GM19395 (cell line): ENCODE data around the gene DAND5.
A peak's percentile ranks its signal among the peaks of the same experiment; 100 is the strongest.

ENCODE experiments used
- ATAC-seq: cut with Tn5 transposase; IDR thresholded peaks from one replicate; pipeline ENCODE4 v1.9.1; 2021; ENCODE audit warnings: mild to moderate bottlenecking, moderate library complexity; ENCODE audit not compliant: unreplicated experiment

DAND5 gene

GRCh38 chr19:12969292-12969988, at the start of gene DAND5:
DAND5 (plus strand) TSS chr19:12969576; CDS start chr19:12969661, 85 bp downstream.
- no peak for ATAC-seq

GRCh38 chr19:12921047-12921446, 48.3 kb upstream of the DAND5 start:
- no peak for ATAC-seq

- ATAC-seq, result no peak
These were observed 46.4 kb upstream of the DAND5 start for GRCh38 chr19:12922959-12923358.

- ATAC-seq, result no peak
These were observed 44.6 kb upstream of the DAND5 start for GRCh38 chr19:12924621-12925310.

GRCh38 chr19:12930002-12930645, 39.3 kb upstream of the DAND5 start:
- ATAC-seq, result no peak

- peak; percentile 12 for ATAC-seq
These were observed 36.7 kb upstream of the DAND5 start for GRCh38 chr19:12932392-12933286.

GRCh38 chr19:12933287-12934072, 35.9 kb upstream of the DAND5 start, which contains the start of gene FARSA:
FARSA (minus strand) TSS chr19:12933711; CDS start chr19:12933696, 15 bp downstream.
- ATAC-seq, result peak; percentile 55

GRCh38 chr19:12935071-12935470, 34.3 kb upstream of the DAND5 start:
- ATAC-seq, result no peak

GRCh38 chr19:12936582-12936981, 32.8 kb upstream of the DAND5 start:
- no peak for ATAC-seq

GRCh38 chr19:12937093-12937926, 32.1 kb upstream of the DAND5 start:
- no peak for ATAC-seq

GRCh38 chr19:12937927-12938778, 31.2 kb upstream of the DAND5 start, which contains the start of gene CALR:
CALR (plus strand) TSS chr19:12938609; CDS start chr19:12938680, 71 bp downstream.
- peak; percentile 87 for ATAC-seq

- ATAC-seq, result no peak
These were observed 30.4 kb upstream of the DAND5 start for GRCh38 chr19:12938779-12939601.

GRCh38 chr19:12939975-12940423, 29.4 kb upstream of the DAND5 start:
- ATAC-seq, result no peak

GRCh38 chr19:12940897-12941296, 28.5 kb upstream of the DAND5 start:
- ATAC-seq, result no peak

- ATAC-seq, result no peak
These were observed 25.8 kb upstream of the DAND5 start for GRCh38 chr19:12943437-12944044.

GRCh38 chr19:12944104-12944674, 25.2 kb upstream of the DAND5 start:
- ATAC-seq, result no peak
